ENCODE results near the gene REXO4. TPM values are rescaled to one million over a fixed set of nuclear protein-coding genes. Genes with fewer than 3 reads are reported as not detected.

Gene REXO4
- total RNA-seq, 1 experiment from 2014 or later: 38.6 TPM

DNA sequence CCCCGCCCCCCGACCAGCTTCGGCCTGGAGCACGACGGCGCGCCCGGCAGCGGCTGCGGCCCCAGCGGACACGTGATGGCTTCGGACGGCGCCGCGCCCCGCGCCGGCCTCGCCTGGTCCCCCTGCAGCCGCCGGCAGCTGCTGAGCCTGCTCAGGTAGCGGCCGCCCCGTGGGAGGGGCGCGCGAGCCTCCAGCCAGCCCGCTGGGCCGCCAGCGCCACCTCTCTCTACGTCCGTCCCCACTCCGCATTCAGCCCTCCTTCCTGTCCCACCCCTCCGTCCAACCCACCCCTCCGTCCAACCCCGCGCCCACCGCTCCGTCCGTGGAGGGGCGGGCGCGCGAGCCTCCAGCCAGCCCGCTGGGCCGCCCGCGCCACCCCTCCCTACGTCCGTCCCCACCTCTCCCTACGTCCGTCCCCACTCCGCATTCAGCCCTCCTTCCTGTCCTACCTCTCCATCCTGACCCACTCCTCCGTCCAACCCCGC is 10.8 kb upstream of the REXO4 start (continued):
- TF ChIP-seq MYBL2 (CRISPR knock-in tag; IDR thresholded peaks at IDR 0.05): no peak
- no peak for TF ChIP-seq NR2C2 (CRISPR knock-in tag; IDR thresholded peaks at IDR 0.05)
- no peak for TF ChIP-seq CREM (CRISPR knock-in tag; IDR thresholded peaks at IDR 0.05)
- TF ChIP-seq, protein P1, sequence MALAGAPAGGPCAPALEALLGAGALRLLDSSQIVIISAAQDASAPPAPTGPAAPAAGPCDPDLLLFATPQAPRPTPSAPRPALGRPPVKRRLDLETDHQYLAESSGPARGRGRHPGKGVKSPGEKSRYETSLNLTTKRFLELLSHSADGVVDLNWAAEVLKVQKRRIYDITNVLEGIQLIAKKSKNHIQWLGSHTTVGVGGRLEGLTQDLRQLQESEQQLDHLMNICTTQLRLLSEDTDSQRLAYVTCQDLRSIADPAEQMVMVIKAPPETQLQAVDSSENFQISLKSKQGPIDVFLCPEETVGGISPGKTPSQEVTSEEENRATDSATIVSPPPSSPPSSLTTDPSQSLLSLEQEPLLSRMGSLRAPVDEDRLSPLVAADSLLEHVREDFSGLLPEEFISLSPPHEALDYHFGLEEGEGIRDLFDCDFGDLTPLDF (CRISPR knock-in tag; IDR thresholded peaks at IDR 0.05): no peak
- no peak for TF ChIP-seq CTCF (IDR thresholded peaks at IDR 0.05)
- TF ChIP-seq CBFB (CRISPR knock-in tag; IDR thresholded peaks at IDR 0.05; ENCODE audit: low read depth): no peak
- no peak; the same call in 1 of the 2 replicates for TF ChIP-seq KAT7 (CRISPR knock-in tag; IDR thresholded peaks at IDR 0.05; ENCODE audit: borderline replicate concordance)
- TF ChIP-seq PRDM15 (CRISPR knock-in tag; IDR thresholded peaks at IDR 0.05): no peak
- TF ChIP-seq ZNF396 (CRISPR knock-in tag; IDR thresholded peaks at IDR 0.05; ENCODE audit: borderline replicate concordance): no peak
- TF ChIP-seq NFE2L1 (CRISPR knock-in tag; IDR thresholded peaks at IDR 0.05): no peak
- TF ChIP-seq GABPB1 (CRISPR knock-in tag; IDR thresholded peaks at IDR 0.05): no peak
- TF ChIP-seq GRHL2 (CRISPR knock-in tag; IDR thresholded peaks at IDR 0.05; ENCODE audit: insufficient replicate concordance, severe bottlenecking): no peak
- TF ChIP-seq TEAD1 (CRISPR knock-in tag; IDR thresholded peaks at IDR 0.05): no peak
- TF ChIP-seq, protein P2, sequence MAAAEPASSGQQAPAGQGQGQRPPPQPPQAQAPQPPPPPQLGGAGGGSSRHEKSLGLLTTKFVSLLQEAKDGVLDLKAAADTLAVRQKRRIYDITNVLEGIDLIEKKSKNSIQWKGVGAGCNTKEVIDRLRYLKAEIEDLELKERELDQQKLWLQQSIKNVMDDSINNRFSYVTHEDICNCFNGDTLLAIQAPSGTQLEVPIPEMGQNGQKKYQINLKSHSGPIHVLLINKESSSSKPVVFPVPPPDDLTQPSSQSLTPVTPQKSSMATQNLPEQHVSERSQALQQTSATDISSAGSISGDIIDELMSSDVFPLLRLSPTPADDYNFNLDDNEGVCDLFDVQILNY (CRISPR knock-in tag; IDR thresholded peaks at IDR 0.05): peak; percentile 51; the same call in 1 of the 2 replicates
- TF ChIP-seq, protein P3, sequence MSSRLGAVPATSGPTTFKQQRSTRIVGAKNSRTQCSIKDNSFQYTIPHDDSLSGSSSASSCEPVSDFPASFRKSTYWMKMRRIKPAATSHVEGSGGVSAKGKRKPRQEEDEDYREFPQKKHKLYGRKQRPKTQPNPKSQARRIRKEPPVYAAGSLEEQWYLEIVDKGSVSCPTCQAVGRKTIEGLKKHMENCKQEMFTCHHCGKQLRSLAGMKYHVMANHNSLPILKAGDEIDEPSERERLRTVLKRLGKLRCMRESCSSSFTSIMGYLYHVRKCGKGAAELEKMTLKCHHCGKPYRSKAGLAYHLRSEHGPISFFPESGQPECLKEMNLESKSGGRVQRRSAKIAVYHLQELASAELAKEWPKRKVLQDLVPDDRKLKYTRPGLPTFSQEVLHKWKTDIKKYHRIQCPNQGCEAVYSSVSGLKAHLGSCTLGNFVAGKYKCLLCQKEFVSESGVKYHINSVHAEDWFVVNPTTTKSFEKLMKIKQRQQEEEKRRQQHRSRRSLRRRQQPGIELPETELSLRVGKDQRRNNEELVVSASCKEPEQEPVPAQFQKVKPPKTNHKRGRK (CRISPR knock-in tag; IDR thresholded peaks at IDR 0.05; ENCODE audit: borderline replicate concordance): no peak
- TF ChIP-seq NR3C1 (CRISPR knock-in tag; conservative IDR thresholded peaks at IDR 0.05; ENCODE audit: low read depth): no peak
- TF ChIP-seq JAZF1 (CRISPR knock-in tag; IDR thresholded peaks at IDR 0.05): no peak
- TF ChIP-seq NFYB (CRISPR knock-in tag; conservative IDR thresholded peaks at IDR 0.05; ENCODE audit: low read depth): no peak
- TF ChIP-seq HMGXB4 (CRISPR knock-in tag; IDR thresholded peaks at IDR 0.05): no peak
- TF ChIP-seq PRRX2 (CRISPR knock-in tag; IDR thresholded peaks at IDR 0.05): no peak
- TF ChIP-seq ZNF232 (CRISPR knock-in tag; IDR thresholded peaks at IDR 0.05): 0 out of 2 replicates have a peak, but pooled peaks have one; percentile 23
- TF ChIP-seq ZBTB21 (CRISPR knock-in tag; IDR thresholded peaks at IDR 0.05; ENCODE audit: borderline replicate concordance): no peak
- 0 out of 2 replicates have a peak, but pooled peaks have one; percentile 31 for TF ChIP-seq FOXK1 (CRISPR knock-in tag; IDR thresholded peaks at IDR 0.05)
- no peak; the same call in 1 of the 2 replicates for TF ChIP-seq ZNF219 (CRISPR knock-in tag; IDR thresholded peaks at IDR 0.05; ENCODE audit: borderline replicate concordance)
- TF ChIP-seq, protein P4, sequence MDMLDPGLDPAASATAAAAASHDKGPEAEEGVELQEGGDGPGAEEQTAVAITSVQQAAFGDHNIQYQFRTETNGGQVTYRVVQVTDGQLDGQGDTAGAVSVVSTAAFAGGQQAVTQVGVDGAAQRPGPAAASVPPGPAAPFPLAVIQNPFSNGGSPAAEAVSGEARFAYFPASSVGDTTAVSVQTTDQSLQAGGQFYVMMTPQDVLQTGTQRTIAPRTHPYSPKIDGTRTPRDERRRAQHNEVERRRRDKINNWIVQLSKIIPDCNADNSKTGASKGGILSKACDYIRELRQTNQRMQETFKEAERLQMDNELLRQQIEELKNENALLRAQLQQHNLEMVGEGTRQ (CRISPR knock-in tag; IDR thresholded peaks at IDR 0.05): peak; percentile 88
- no peak for TF ChIP-seq SOX15 (CRISPR knock-in tag; IDR thresholded peaks at IDR 0.05)
- TF ChIP-seq JUN (CRISPR knock-in tag; IDR thresholded peaks at IDR 0.05): no peak
- no peak for TF ChIP-seq ZNF416 (CRISPR knock-in tag; IDR thresholded peaks at IDR 0.05)
- no peak for TF ChIP-seq ZNF138 (CRISPR knock-in tag; conservative IDR thresholded peaks at IDR 0.05)
- TF ChIP-seq SMAD3 (CRISPR knock-in tag; IDR thresholded peaks at IDR 0.05; ENCODE audit: borderline replicate concordance): no peak
